GM23338 (cell line): ENCODE results near the gene SLC25A12. TPM values are rescaled to one million over a fixed set of nuclear protein-coding genes. Genes with fewer than 3 reads are reported as not detected.
A peak's percentile ranks its signal among the peaks of the same experiment; 100 is the strongest.

Experiments used
- ATAC-seq: fragments of 200-7000 bp; cut with Tn5 transposase; 3 replicates; pipeline ENCODE4 v1.9.1; 2020
- DNase-seq: peaks from one replicate; pipeline ENCODE4 v3.0.0-alpha.2; 2015; ENCODE audit warnings: low spot score
- H2AFZ ChIP-seq: fragments of 200-600 bp; sonication (generic); 2 replicates; pipeline ENCODE4 v1.8.0; 2016; ENCODE audit warnings: antibody characterized with exemption, mild to moderate bottlenecking, moderate library complexity
- H3F3A ChIP-seq: fragments of 200-600 bp; sonication (generic); replicated peaks from 2 replicates; pipeline ENCODE4 v1.8.0; 2017; ENCODE audit warnings: antibody characterized with exemption, mixed run types, low read depth
- H3K27ac ChIP-seq: fragments of 200-600 bp; sonication (generic); 2 replicates; pipeline ENCODE4 v1.6.1; 2016; ENCODE audit warnings: low read depth
- H3K27me3 ChIP-seq: fragments of 200-600 bp; sonication (generic); 2 replicates; pipeline ENCODE4 v1.8.0; 2016; ENCODE audit warnings: mild to moderate bottlenecking, mixed run types, moderate library complexity; ENCODE audit not compliant: insufficient read depth
- H3K36me3 ChIP-seq: fragments of 200-600 bp; sonication (generic); 2 replicates; pipeline ENCODE4 v1.8.0; 2016; ENCODE audit warnings: mild to moderate bottlenecking; ENCODE audit not compliant: insufficient read depth
- H3K4me1 ChIP-seq: fragments of 200-600 bp; sonication (generic); 2 replicates; pipeline ENCODE4 v1.8.0; 2016; ENCODE audit warnings: mild to moderate bottlenecking, moderate library complexity; ENCODE audit not compliant: insufficient read depth
- H3K4me2 ChIP-seq: fragments of 200-600 bp; sonication (generic); 2 replicates; pipeline ENCODE4 v1.7.1; 2017; ENCODE audit warnings: mixed run types
- H3K4me3 ChIP-seq: fragments of 200-600 bp; sonication (generic); 2 replicates; pipeline ENCODE4 v1.6.1; 2016; ENCODE audit warnings: mixed run types
- H3K79me2 ChIP-seq: fragments of 200-600 bp; sonication (generic); replicated peaks from 2 replicates; pipeline ENCODE4 v1.8.0; 2017; ENCODE audit warnings: mild to moderate bottlenecking; ENCODE audit not compliant: insufficient read depth
- H3K9me2 ChIP-seq: fragments of 200-600 bp; sonication (generic); 2 replicates; pipeline ENCODE4 v1.8.0; 2017; ENCODE audit not compliant: insufficient read depth
- H4K20me1 ChIP-seq: fragments of 200-600 bp; sonication (generic); replicated peaks from 2 replicates; pipeline ENCODE4 v1.8.0; 2017; ENCODE audit warnings: mild to moderate bottlenecking; ENCODE audit not compliant: insufficient read depth
- H3K27ac Mint-ChIP-seq: 2 replicates; pipeline ENCODE4 v1.8.0; 2020; ENCODE audit warnings: inconsistent platforms, mild to moderate bottlenecking, moderate library complexity, mixed read lengths
- H3K27me3 Mint-ChIP-seq: 3 replicates; pipeline ENCODE4 v1.8.0; 2022; ENCODE audit warnings: low read depth, mild to moderate bottlenecking, moderate library complexity, mixed read lengths, inconsistent platforms; ENCODE audit not compliant: insufficient read depth, poor library complexity
- H3K36me3 Mint-ChIP-seq: 3 replicates; pipeline ENCODE4 v1.8.0; 2021; ENCODE audit warnings: low read depth, mild to moderate bottlenecking, inconsistent platforms, moderate library complexity, mixed read lengths
- H3K4me1 Mint-ChIP-seq: 3 replicates; pipeline ENCODE4 v1.8.0; 2020; ENCODE audit warnings: mild to moderate bottlenecking, inconsistent platforms, mixed read lengths
- H3K4me3 Mint-ChIP-seq: 3 replicates; pipeline ENCODE4 v1.8.0; 2021; ENCODE audit warnings: moderate library complexity, mild to moderate bottlenecking, inconsistent platforms, mixed read lengths
- H3K9me3 Mint-ChIP-seq: 3 replicates; pipeline ENCODE4 v1.8.0; 2020; ENCODE audit warnings: moderate library complexity, mild to moderate bottlenecking, inconsistent platforms, mixed read lengths
- CREB1 ChIP-seq: fragments of 250-450 bp; sonication (Bioruptor Pico); IDR thresholded peaks from 2 replicates; pipeline ENCODE4 v1.5.0; 2020; ENCODE audit warnings: low read depth, mild to moderate bottlenecking, moderate library complexity
- CTCF ChIP-seq, 2 experiments: fragments of 200-600 bp in 1 of 2; sonication (generic) in 1 of 2; conservative IDR thresholded peaks; 2 replicates each; pipeline versions ENCODE4 v1.5.1 to v1.6.1; 2016 to 2017; ENCODE audit warnings: antibody characterized with exemption in 2 of 2, low read depth in 2 of 2, mild to moderate bottlenecking in 2 of 2, moderate library complexity in 1 of 2
- ETS1 ChIP-seq: IDR thresholded peaks from 2 replicates; pipeline ENCODE4 v1.6.1; 2016; ENCODE audit warnings: antibody characterized with exemption
- EZH2 ChIP-seq: fragments of 200-600 bp; sonication (generic); IDR thresholded peaks from one replicate; pipeline ENCODE4 v1.8.0; 2017; ENCODE audit warnings: antibody characterized with exemption, mild to moderate bottlenecking, low read depth; ENCODE audit not compliant: unreplicated experiment
- EZH2phosphoT487 ChIP-seq: fragments of 200-600 bp; sonication (generic); IDR thresholded peaks from one replicate; pipeline ENCODE4 v1.8.1; 2018; ENCODE audit warnings: antibody characterized with exemption; ENCODE audit not compliant: unreplicated experiment
- JUNB ChIP-seq: IDR thresholded peaks from one replicate; pipeline ENCODE4 v1.6.1; 2016; ENCODE audit warnings: antibody characterized with exemption; ENCODE audit not compliant: unreplicated experiment
- NANOG ChIP-seq: IDR thresholded peaks from 2 replicates; pipeline ENCODE4 v1.6.1; 2016; ENCODE audit warnings: antibody characterized with exemption, borderline replicate concordance
- POLR2AphosphoS5 ChIP-seq: IDR thresholded peaks from 2 replicates; pipeline ENCODE4 v1.6.1; 2016; ENCODE audit warnings: antibody characterized with exemption, low read depth
- REST ChIP-seq: IDR thresholded peaks from one replicate; pipeline ENCODE4 v1.6.1; 2018; ENCODE audit warnings: antibody characterized with exemption; ENCODE audit not compliant: unreplicated experiment
- STAT1 ChIP-seq: IDR thresholded peaks from one replicate; pipeline ENCODE4 v1.6.1; 2016; ENCODE audit warnings: antibody characterized with exemption; ENCODE audit not compliant: unreplicated experiment
- ZNF114 ChIP-seq: fragments of 250-450 bp; sonication (Bioruptor Pico); IDR thresholded peaks from 2 replicates; pipeline ENCODE4 v1.5.0; 2020; ENCODE audit warnings: mild to moderate bottlenecking, moderate library complexity
- ZNF331 ChIP-seq: fragments of 250-450 bp; sonication (Bioruptor Pico); IDR thresholded peaks from 2 replicates; pipeline ENCODE4 v1.5.0; 2020; ENCODE audit warnings: low read depth, mild to moderate bottlenecking, moderate library complexity
- ZNF462 ChIP-seq: fragments of 250-450 bp; sonication (Bioruptor Pico); IDR thresholded peaks from 2 replicates; pipeline ENCODE4 v1.5.0; 2020; ENCODE audit warnings: mild to moderate bottlenecking, moderate library complexity
- polyA plus RNA-seq: library from polyadenylated mRNA; unstranded; fragments of >200 nt; fragmentation: Nextera tagmentation; extraction: Ambion mirVana; gene quantifications from 2 replicates; pipeline ENCODE4 v1.2.1, GENCODE V29; 2016
- total RNA-seq: library from RNA; depleted of rRNA; stranded (reverse); fragments of >200 nt; shearing (Covaris generic); gene quantifications from 2 replicates; pipeline ENCODE4 v1.2.3, GENCODE V29; 2014

Gene SLC25A12
- total and polyA plus RNA-seq, 2 experiments from 2014 or later, result 4.8 to 14.8 TPM

- Histone ChIP-seq H3K79me2 (no peaks in the 10 kb centered on the region), H3K27ac (no peak overlapping the region), H3K4me2 (peak overlapping the region; percentile 34; the same call in 1 of the 2 replicates), H3K27me3 (no peaks in the 10 kb centered on the region), H2AFZ (no peak overlapping the region), H3K36me3 (no peaks in the 10 kb centered on the region), H3K9me2 (no peaks in the 10 kb centered on the region), H4K20me1 (no peaks in the 10 kb centered on the region), H3K4me3 (no peak overlapping the region), H3K4me1 (peaks cover 21% of the 10 kb centered on the region), H3F3A (no peaks in the 10 kb centered on the region)
- no peak overlapping the region for H3K4me3 Mint-ChIP-seq
- DNase-seq (peak; percentile 52), ATAC-seq (peak; percentile 46)
- H3K27me3 Mint-ChIP-seq, result no peaks in the 10 kb centered on the region
- H3K4me1 Mint-ChIP-seq, result peaks cover 34% of the 10 kb centered on the region
- TF ChIP-seq EZH2phosphoT487 (no peak), POLR2AphosphoS5 (no peak), ZNF462 (no peak), ZNF114 (CRISPR knock-in tag) (no peak), EZH2 (no peak), CREB1 (peak; percentile 58; the same call in 1 of the 2 replicates), ZNF331 (no peak), JUNB (no peak), ETS1 (no peak), CTCF (conservative IDR thresholded peaks at IDR 0.05; ENCODE audit: low read depth in 2 of 2) (peak in 1 of 2 experiments; percentile 55; a peak in 2 of 4 replicates), NANOG (no peak), STAT1 (no peak), REST (no peak)
- H3K27ac Mint-ChIP-seq, result no peak overlapping the region
- H3K36me3 Mint-ChIP-seq, result peaks cover 32% of the 10 kb centered on the region
- H3K9me3 Mint-ChIP-seq, result no peaks in the 10 kb centered on the region
Measured at GRCh38 chr2:171787333-171788072, 106.5 kb downstream of the SLC25A12 start.
